H9 (cell line): ENCODE measurements around the gene LRIG1. TPM values are rescaled to one million over a fixed set of nuclear protein-coding genes. Genes with fewer than 3 reads are reported as not detected.
A peak's percentile ranks its signal among the peaks of the same experiment; 100 is the strongest.

Source experiments
- DNase-seq: peaks from one replicate; pipeline ENCODE4 v3.0.0-alpha.2; 2017
- H2AFZ ChIP-seq: one replicate; pipeline ENCODE4 v1.6.1; 2013; ENCODE audit warnings: mild to moderate bottlenecking, low read length, control low read depth, moderate library complexity
- H2AK5ac ChIP-seq: 2 replicates; pipeline ENCODE4 v1.6.1; 2013; ENCODE audit warnings: low read length, control low read depth, mixed read lengths; ENCODE audit not compliant: insufficient read length
- H2BK120ac ChIP-seq: one replicate; pipeline ENCODE4 v1.6.1; 2013; ENCODE audit warnings: low read depth, mild to moderate bottlenecking, low read length, control low read depth, inconsistent platforms; ENCODE audit not compliant: poor library complexity, severe bottlenecking
- H2BK12ac ChIP-seq: 2 replicates; pipeline ENCODE4 v1.6.1; 2013; ENCODE audit warnings: low read length, control low read depth, mixed read lengths, low read depth; ENCODE audit not compliant: insufficient read length
- H2BK15ac ChIP-seq: 2 replicates; pipeline ENCODE4 v1.6.1; 2013; ENCODE audit warnings: low read depth, low read length, control low read depth
- H2BK20ac ChIP-seq: one replicate; pipeline ENCODE4 v1.6.1; 2013; ENCODE audit warnings: low read depth, mild to moderate bottlenecking, low read length, control low read depth, inconsistent platforms; ENCODE audit not compliant: poor library complexity, severe bottlenecking
- H2BK5ac ChIP-seq: 2 replicates; pipeline ENCODE4 v1.6.1; 2013; ENCODE audit warnings: low read length, control low read depth, mixed read lengths; ENCODE audit not compliant: insufficient read length
- H3K14ac ChIP-seq: 2 replicates; pipeline ENCODE4 v1.6.1; 2013; ENCODE audit warnings: low read length, control low read depth; ENCODE audit not compliant: insufficient read depth
- H3K18ac ChIP-seq: 2 replicates; pipeline ENCODE4 v1.6.1; 2013; ENCODE audit warnings: low read depth, mild to moderate bottlenecking, mixed read lengths, low read length, control low read depth; ENCODE audit not compliant: insufficient read length
- H3K23ac ChIP-seq: 2 replicates; pipeline ENCODE4 v1.6.1; 2013; ENCODE audit warnings: low read length, control low read depth, mixed read lengths, low read depth; ENCODE audit not compliant: insufficient read length
- H3K23me2 ChIP-seq: 2 replicates; pipeline ENCODE4 v1.6.1; 2013; ENCODE audit warnings: low read depth, mild to moderate bottlenecking, mixed read lengths, low read length, control low read depth; ENCODE audit not compliant: insufficient read length, poor library complexity, severe bottlenecking
- H3K27ac ChIP-seq: 2 replicates; pipeline ENCODE4 v1.5.1; 2013; ENCODE audit warnings: low read length, control low read depth, mixed read lengths, low read depth; ENCODE audit not compliant: insufficient read length
- H3K27me3 ChIP-seq: 2 replicates; pipeline ENCODE4 v1.6.1; 2013; ENCODE audit warnings: low read length, control low read depth, inconsistent platforms; ENCODE audit not compliant: insufficient read depth
- H3K4ac ChIP-seq: 2 replicates; pipeline ENCODE4 v1.6.1; 2013; ENCODE audit warnings: low read depth, mild to moderate bottlenecking, control low read depth, inconsistent platforms, low read length, moderate library complexity
- H3K4me1 ChIP-seq: 2 replicates; pipeline ENCODE4 v1.6.1; 2013; ENCODE audit warnings: low read length, control low read depth, inconsistent platforms; ENCODE audit not compliant: insufficient read depth
- H3K4me2 ChIP-seq: 2 replicates; pipeline ENCODE4 v1.6.1; 2013; ENCODE audit warnings: low read length, control low read depth, mixed read lengths; ENCODE audit not compliant: insufficient read length, insufficient read depth
- H3K56ac ChIP-seq: 2 replicates; pipeline ENCODE4 v1.6.1; 2013; ENCODE audit warnings: low read depth, mild to moderate bottlenecking, mixed read lengths, low read length, control low read depth; ENCODE audit not compliant: insufficient read length
- H3K79me1 ChIP-seq: 2 replicates; pipeline ENCODE4 v1.6.1; 2013; ENCODE audit warnings: low read depth, mild to moderate bottlenecking, moderate library complexity, low read length, control low read depth, inconsistent platforms; ENCODE audit not compliant: insufficient read depth, poor library complexity, severe bottlenecking
- H3K79me2 ChIP-seq: 2 replicates; pipeline ENCODE4 v1.6.1; 2013; ENCODE audit warnings: low read length, control low read depth, inconsistent platforms; ENCODE audit not compliant: insufficient read depth
- H3K9ac ChIP-seq: 2 replicates; pipeline ENCODE4 v1.6.1; 2013; ENCODE audit warnings: low read length, control low read depth, mixed read lengths; ENCODE audit not compliant: insufficient read length; ENCODE audit errors: extremely low read depth
- H3K9me3 ChIP-seq: one replicate; pipeline ENCODE4 v1.6.1; 2013; ENCODE audit warnings: low read depth, low read length, inconsistent platforms; ENCODE audit not compliant: control insufficient read depth
- H3T11ph ChIP-seq: one replicate; pipeline ENCODE4 v1.6.1; 2013; ENCODE audit warnings: mild to moderate bottlenecking, low read length, control low read depth, inconsistent platforms
- H4K20me1 ChIP-seq: one replicate; pipeline ENCODE4 v1.6.1; 2013; ENCODE audit not compliant: control insufficient read depth, insufficient read length, insufficient read depth
- H4K5ac ChIP-seq: 2 replicates; pipeline ENCODE4 v1.6.1; 2013; ENCODE audit warnings: low read depth, mild to moderate bottlenecking, mixed read lengths, low read length, control low read depth; ENCODE audit not compliant: insufficient read length
- H4K8ac ChIP-seq: replicated peaks from 2 replicates; pipeline ENCODE4 v1.6.1; 2013; ENCODE audit warnings: low read length, control low read depth, mixed read lengths, low read depth; ENCODE audit not compliant: insufficient read length
- H4K91ac ChIP-seq: 2 replicates; pipeline ENCODE4 v1.6.1; 2013; ENCODE audit warnings: low read depth, mild to moderate bottlenecking, moderate library complexity, mixed read lengths, low read length, control low read depth; ENCODE audit not compliant: insufficient read length
- H3K27ac Mint-ChIP-seq, 3 experiments: 2 replicates in 2 of 3; 3 replicates in 1 of 3; pipeline ENCODE4 v1.8.0; 2020 to 2021; ENCODE audit warnings: mixed read lengths in 3 of 3, mild to moderate bottlenecking in 1 of 3, moderate library complexity in 1 of 3
- H3K27me3 Mint-ChIP-seq: 2 replicates; pipeline ENCODE4 v1.8.0; 2021; ENCODE audit warnings: low read depth, mild to moderate bottlenecking, moderate library complexity, mixed read lengths
- H3K36me3 Mint-ChIP-seq, 3 experiments: 2 replicates in 2 of 3; 3 replicates in 1 of 3; pipeline ENCODE4 v1.8.0; 2020 to 2021; ENCODE audit warnings: low read depth in 3 of 3, mixed read lengths in 3 of 3; ENCODE audit not compliant: insufficient read depth in 1 of 3
- H3K4me1 Mint-ChIP-seq, 2 experiments: 2 replicates each; pipeline ENCODE4 v1.8.0; 2020; ENCODE audit warnings: mixed read lengths in 2 of 2
- H3K4me3 Mint-ChIP-seq, 2 experiments: 2 replicates in 1 of 2; 3 replicates in 1 of 2; pipeline ENCODE4 v1.8.0; 2020 to 2021; ENCODE audit warnings: mild to moderate bottlenecking in 2 of 2, mixed read lengths in 2 of 2, moderate library complexity in 1 of 2
- H3K9me3 Mint-ChIP-seq, 2 experiments: 2 replicates in 1 of 2; 3 replicates in 1 of 2; pipeline ENCODE4 v1.8.0; 2020; ENCODE audit warnings: mild to moderate bottlenecking in 2 of 2, mixed read lengths in 2 of 2, moderate library complexity in 1 of 2
- WGBS: extraction: QIAGEN DNeasy Blood & Tissue Kit; methylation state at CpG from one replicate; pipeline ENCODE4 v1.1.7; 2013; ENCODE audit warnings: missing lambda C conversion rate, low lambda C conversion rate, mixed read lengths; ENCODE audit not compliant: insufficient read length; ENCODE audit errors: extremely low coverage; 5-methylcytosine and 5-hydroxymethylcytosine counted together
- total RNA-seq: library from RNA; stranded (reverse); gene quantifications from 2 replicates; pipeline ENCODE4 v1.2.1, GENCODE V29; 2021
- TF ChIP-seq, protein P1 (sequence below): fragments of 200-600 bp; sonication (generic); conservative IDR thresholded peaks from 3 replicates; pipeline ENCODE4 v1.8.0; 2021; ENCODE audit warnings: antibody characterized with exemption, mild to moderate bottlenecking

Gene LRIG1
- total RNA-seq, 1 experiment from 2014 or later = 70.3 TPM

- Histone ChIP-seq H3T11ph (no peak overlapping the region), H3K27ac (no peak overlapping the region), H2BK15ac (no peak overlapping the region), H3K79me2 (peaks cover 69% of the 10 kb centered on the region), H3K56ac (no peak overlapping the region), H3K4me2 (no peak overlapping the region), H3K9ac (no peak overlapping the region), H2BK20ac (no peak overlapping the region), H3K14ac (no peak overlapping the region), H2BK5ac (no peak overlapping the region), H3K79me1 (peaks cover 18% of the 10 kb centered on the region), H2AK5ac (no peak overlapping the region), H2BK120ac (no peak overlapping the region), H3K23ac (no peak overlapping the region), H3K9me3 (no peaks in the 10 kb centered on the region), H2AFZ (no peak overlapping the region), H3K4ac (no peak overlapping the region), H2BK12ac (no peak overlapping the region), H4K20me1 (no peaks in the 10 kb centered on the region), H4K8ac (no peak overlapping the region), H3K18ac (no peak overlapping the region), H4K5ac (no peak overlapping the region), H3K4me1 (peaks cover 23% of the 10 kb centered on the region; the same call in 1 of the 2 replicates), H3K23me2 (no peaks in the 10 kb centered on the region), H4K91ac (no peak overlapping the region), H3K27me3 (no peaks in the 10 kb centered on the region)
- Mint-ChIP-seq H3K4me1 (peaks cover 41 to 64% of the 10 kb centered on the region in 2 experiments), H3K27ac (peak overlapping the region in 1 of 3 experiments; percentile 46; a peak in 2 of 7 replicates), H3K4me3 (no peak overlapping the region; a peak in 1 of 5 replicates), H3K9me3 (no peaks in the 10 kb centered on the region), H3K27me3 (no peaks in the 10 kb centered on the region), H3K36me3 (peaks cover 1 to 9% (median 5%) of the 10 kb centered on the region in 3 experiments; a peak in 5 of 7 replicates)
- TF ChIP-seq, protein P1, sequence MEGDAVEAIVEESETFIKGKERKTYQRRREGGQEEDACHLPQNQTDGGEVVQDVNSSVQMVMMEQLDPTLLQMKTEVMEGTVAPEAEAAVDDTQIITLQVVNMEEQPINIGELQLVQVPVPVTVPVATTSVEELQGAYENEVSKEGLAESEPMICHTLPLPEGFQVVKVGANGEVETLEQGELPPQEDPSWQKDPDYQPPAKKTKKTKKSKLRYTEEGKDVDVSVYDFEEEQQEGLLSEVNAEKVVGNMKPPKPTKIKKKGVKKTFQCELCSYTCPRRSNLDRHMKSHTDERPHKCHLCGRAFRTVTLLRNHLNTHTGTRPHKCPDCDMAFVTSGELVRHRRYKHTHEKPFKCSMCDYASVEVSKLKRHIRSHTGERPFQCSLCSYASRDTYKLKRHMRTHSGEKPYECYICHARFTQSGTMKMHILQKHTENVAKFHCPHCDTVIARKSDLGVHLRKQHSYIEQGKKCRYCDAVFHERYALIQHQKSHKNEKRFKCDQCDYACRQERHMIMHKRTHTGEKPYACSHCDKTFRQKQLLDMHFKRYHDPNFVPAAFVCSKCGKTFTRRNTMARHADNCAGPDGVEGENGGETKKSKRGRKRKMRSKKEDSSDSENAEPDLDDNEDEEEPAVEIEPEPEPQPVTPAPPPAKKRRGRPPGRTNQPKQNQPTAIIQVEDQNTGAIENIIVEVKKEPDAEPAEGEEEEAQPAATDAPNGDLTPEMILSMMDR = no peak
- DNase-seq = no peak
- WGBS = no CpG with 5 or more reads among the region's 5 CpGs
Observed at GRCh38 chr3:66470285-66470684, 30.5 kb downstream of the LRIG1 start.
